ENCODE data around the gene ALG14.

Gene ALG14

DNA sequence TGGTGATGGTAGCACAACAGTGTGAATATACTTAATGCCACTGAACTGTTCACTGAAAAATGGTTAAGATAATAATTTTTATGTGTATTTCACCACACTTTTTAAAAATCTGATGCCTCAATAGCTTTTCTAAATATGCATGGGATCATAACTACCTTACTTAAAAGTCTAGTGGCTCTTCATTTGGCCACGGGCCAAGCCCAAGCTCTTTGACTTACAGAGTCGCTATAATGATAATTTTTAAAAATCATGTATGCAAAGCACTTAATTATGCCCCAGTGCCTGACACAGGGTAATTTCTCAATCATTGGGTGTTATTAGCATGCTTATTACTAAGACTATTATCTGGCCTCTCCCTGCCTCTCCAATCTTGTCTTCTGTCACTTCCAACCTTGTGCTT is 138.2 kb downstream of the ALG14 start:
- in situ Hi-C loops (cut with MboI; ENCODE audit: low sequenced_read_pairs) = no loop called here

DNA sequence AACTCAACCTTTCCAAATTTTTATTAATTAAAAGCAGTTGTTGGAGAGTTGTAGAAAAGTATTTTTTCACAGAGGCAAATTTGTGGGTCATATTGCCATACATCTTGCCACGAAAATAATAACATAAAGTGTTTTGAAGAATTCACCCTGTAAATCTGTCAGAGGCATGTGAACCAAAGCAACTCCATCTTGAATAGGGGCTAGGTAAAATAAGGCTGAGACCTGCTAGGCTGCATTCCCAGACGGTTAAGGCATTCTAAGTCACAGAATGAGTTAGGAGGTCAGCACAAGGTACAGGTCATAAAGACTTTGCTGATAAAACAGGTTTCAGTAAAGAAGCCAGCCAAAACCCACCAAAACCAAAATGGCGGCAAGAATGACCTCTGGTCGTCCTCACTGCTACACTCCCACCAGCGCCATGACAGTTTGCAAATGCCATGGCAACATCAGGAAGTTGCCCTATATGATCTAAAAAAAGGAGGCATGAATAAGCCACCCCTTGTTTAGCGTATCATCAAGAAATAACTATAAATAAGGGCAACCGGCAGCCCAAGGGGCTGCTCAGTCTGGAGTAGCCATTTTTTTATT is 141.4 kb downstream of the ALG14 start:
- in situ Hi-C loops (cut with MboI; ENCODE audit: low sequenced_read_pairs) = no loop called here

DNA sequence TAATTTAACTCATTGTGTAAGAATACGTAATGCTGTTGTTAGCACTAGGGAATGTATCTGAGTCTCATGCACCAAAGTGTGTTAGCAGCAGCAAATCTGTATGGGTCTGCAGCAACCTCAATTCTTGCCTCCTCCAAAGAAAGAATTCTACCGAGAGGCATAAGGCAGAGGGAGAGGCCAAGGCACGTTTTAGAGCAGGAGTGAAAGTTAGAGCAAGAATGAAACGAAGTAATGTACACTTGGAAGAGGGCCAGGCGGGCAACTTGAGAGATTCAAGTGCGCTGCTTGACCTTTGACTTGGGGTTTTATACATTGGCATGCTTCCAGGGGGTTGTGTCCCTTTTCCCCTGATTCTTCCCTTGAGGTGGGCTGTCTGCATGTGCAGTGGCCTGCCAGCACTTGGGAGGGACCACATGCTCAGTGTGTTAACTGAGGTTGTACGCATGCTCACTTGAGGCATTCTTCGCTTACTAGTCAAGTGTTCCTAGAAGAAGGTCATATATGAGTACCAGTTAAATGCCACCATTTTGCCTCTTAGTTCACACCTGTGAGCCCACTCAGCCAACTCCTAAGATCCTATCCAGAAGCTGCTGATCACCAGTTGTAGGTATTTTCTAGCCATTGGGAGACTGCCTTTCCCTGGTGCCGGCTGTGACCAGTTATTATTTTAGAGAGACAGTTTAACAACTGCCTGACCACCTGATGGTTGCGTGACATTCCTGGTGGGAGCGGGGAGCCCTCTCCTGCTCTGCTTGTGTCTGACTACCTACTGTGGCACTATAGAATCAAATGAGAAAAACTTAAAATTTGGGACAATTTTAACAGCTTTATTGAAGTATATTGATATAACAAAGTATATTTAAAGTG is 143.2 kb downstream of the ALG14 start:
- in situ Hi-C loops (cut with MboI; ENCODE audit: low sequenced_read_pairs) = no loop called here

DNA sequence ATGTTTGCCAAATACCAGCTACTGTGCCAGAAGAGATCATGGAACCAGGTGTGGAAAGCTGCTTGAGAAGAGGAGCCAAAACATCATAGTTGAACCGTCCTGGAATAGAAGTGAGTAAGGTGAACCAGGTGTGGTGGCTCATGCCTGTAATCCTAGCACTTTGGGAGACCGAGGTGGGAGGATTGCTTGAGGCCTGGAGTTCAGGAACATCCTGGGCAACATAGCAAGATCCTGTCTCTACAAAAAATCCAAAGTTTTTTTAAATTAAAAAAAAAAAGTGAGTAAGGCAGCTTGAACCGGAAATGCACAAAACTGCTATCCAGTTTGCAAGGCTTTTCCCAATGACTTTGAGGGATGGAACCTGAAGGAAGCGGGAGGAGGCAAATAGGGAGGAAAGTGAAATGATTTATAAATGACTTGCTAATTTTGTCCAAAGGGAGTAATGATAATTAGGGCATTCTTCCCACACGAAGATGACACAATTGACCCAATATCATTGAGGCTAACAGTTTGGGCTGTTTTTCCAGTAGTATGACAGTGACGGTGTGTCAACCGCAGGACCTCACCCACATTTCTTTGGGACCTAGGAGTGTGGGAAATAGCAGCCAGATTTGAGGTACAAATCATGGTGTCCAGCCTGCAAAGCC is 144.3 kb downstream of the ALG14 start:
- in situ Hi-C loops (cut with MboI; ENCODE audit: low sequenced_read_pairs) = no loop called here

GRCh38 chr1:94927405-94928175 is 145.2 kb downstream of the ALG14 start:
- in situ Hi-C loops (cut with MboI; ENCODE audit: low sequenced_read_pairs) = no loop called here

GRCh38 chr1:94926915-94927404 is 145.8 kb downstream of the ALG14 start, which contains the start of gene CNN3:
Gene CNN3 (minus strand): TSS chr1:94927110. CDS start chr1:94926894, 216 bp downstream.
- in situ Hi-C loops (cut with MboI; ENCODE audit: low sequenced_read_pairs) = no loop called here

DNA sequence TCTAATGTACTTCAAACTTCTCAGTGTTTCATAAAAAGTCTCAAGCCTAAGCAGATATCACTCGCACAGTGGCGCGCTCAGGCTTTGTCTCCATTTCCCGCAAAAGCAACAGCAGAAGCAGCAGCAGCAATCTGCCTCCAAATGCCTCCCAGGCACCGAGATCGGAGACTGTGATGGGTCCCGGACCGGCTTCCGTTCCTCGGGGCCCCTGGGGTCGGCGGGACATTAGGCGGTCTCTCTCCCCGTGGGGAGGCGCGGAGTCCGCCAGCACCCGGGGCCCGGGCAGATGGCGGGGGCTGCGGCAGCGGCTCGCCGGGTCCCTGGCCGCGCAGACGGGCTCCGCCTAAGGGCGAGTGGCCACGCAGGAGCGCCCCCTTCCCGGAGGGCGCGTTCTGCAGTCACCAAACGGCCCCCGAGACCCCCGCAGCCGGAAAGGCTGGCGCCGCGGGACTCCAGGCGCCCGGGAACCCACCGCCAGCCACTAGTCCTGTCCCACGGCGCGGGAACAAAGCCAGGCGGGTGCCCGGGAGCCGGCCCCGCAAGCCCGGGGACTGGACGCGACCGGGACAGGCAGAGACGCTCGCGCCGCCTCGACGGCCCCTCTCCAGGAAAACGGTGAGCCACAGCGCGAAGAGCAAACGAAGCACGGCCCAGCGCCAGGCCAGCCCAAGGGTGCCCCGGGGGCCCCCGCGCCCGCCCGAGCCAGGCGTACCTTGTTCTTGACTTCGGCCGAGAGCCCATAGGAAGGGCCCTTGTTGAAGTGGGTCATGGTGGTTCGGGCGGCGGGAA is 146.4 kb downstream of the ALG14 start:
- in situ Hi-C loops (cut with MboI; ENCODE audit: low sequenced_read_pairs) = no loop called here

GRCh38 chr1:94925561-94926125 is 147.1 kb downstream of the ALG14 start:
- in situ Hi-C loops (cut with MboI; ENCODE audit: low sequenced_read_pairs) = no loop called here

DNA sequence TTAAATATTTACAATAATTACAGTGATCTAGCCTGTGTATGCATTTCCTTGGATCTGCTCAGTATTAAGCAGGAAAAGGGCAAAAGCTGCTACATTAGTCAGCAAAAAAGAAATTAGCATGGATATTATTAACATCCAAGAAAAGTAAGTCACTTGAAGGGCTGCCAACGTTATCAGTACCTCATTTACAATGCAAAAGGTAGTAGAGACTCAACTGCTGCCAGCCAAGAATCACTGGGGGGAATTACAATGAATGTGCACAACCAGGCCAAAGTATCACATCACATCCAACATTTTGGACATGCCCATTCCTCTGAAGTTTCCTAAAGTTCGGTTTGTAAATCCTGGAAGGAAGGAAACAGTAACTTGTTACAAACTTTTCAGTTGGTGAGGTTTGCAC is 147.7 kb downstream of the ALG14 start:
- in situ Hi-C loops (cut with MboI; ENCODE audit: low sequenced_read_pairs) = no loop called here
